Large intestine (tissue), 3 donors: Measurements from ENCODE around the gene ZFHX3. TPM values are rescaled to one million over a fixed set of nuclear protein-coding genes. Genes with fewer than 3 reads are reported as not detected.

Experiments used
- DNase-seq, 2 donors: peaks; one replicate each; pipeline versions ENCODE4 v3.0.0 to v3.0.0-alpha.2; 2013
- H3K27ac ChIP-seq: one replicate; pipeline ENCODE4 v1.5.1; 2013; ENCODE audit warnings: low read length
- H3K27me3 ChIP-seq: 2 replicates; pipeline ENCODE4 v1.6.1; 2013; ENCODE audit warnings: low read length; ENCODE audit not compliant: control insufficient read depth, insufficient read depth
- H3K36me3 ChIP-seq: 2 replicates; pipeline ENCODE4 v1.6.1; 2013; ENCODE audit warnings: low read length; ENCODE audit not compliant: control insufficient read depth, insufficient read depth
- H3K4me1 ChIP-seq: one replicate; pipeline ENCODE4 v1.6.1; 2013; ENCODE audit warnings: low read length; ENCODE audit not compliant: control insufficient read depth, insufficient read depth
- H3K4me3 ChIP-seq: one replicate; pipeline ENCODE4 v1.5.1; 2013; ENCODE audit warnings: low read length
- H3K9me3 ChIP-seq: one replicate; pipeline ENCODE4 v1.6.1; 2013; ENCODE audit warnings: mild to moderate bottlenecking, low read depth, low read length, moderate library complexity; ENCODE audit not compliant: control insufficient read depth
- WGBS: methylation state at CpG from one replicate; pipeline ENCODE4 v1.1.5; 2013; ENCODE audit warnings: low lambda C conversion rate; ENCODE audit not compliant: insufficient coverage; 5-methylcytosine and 5-hydroxymethylcytosine counted together
- polyA plus RNA-seq: library from polyadenylated mRNA; unstranded; fragments of 120-200 nt; gene quantifications from one replicate; pipeline ENCODE4 v1.2.1, GENCODE V29; 2013

ZFHX3 gene
- polyA plus RNA-seq, 1 donor: 10.5 TPM

GRCh38 chr16:72898216-72898825 lies 149.6 kb downstream of the ZFHX3 start:
- no peaks in the 10 kb centered on the region for H3K27me3 ChIP-seq
- H3K4me1 ChIP-seq: peaks cover 6% of the 10 kb centered on the region
- 77% methylated on average over 5 of the region's 8 CpGs for WGBS

GRCh38 chr16:72897707-72898106 lies 150.2 kb downstream of the ZFHX3 start:
- Histone ChIP-seq H3K27me3 (no peaks in the 10 kb centered on the region), H3K27ac (no peak overlapping the region), H3K4me1 (peaks cover 6% of the 10 kb centered on the region), H3K4me3 (no peak overlapping the region), H3K36me3 (peaks cover 2% of the 10 kb centered on the region), H3K9me3 (no peaks in the 10 kb centered on the region)
- DNase-seq: no peak
- WGBS: no CpG with 5 or more reads among the region's 6 CpGs

More at GRCh38 chr16:72898216-72898825, 149.6 kb downstream of the ZFHX3 start:
- no peaks in the 10 kb centered on the region for H3K9me3 ChIP-seq
- no peak overlapping the region for H3K4me3 ChIP-seq
- peak overlapping the region; percentile 8 for H3K27ac ChIP-seq
- DNase-seq: peak in 1 of 2 donors; percentile 40
- peaks cover 2% of the 10 kb centered on the region for H3K36me3 ChIP-seq

GRCh38 chr16:72896485-72897118 lies 151.3 kb downstream of the ZFHX3 start:
- WGBS: 80% methylated on average over 1 of the region's 12 CpGs

GRCh38 chr16:72895951-72896350 lies 152.0 kb downstream of the ZFHX3 start:
- 75% methylated on average over 1 of the region's 11 CpGs for WGBS
- no peak overlapping the region for H3K4me3 ChIP-seq
- no peaks in the 10 kb centered on the region for H3K9me3 ChIP-seq
- no peak for DNase-seq
- peaks cover 6% of the 10 kb centered on the region for H3K4me1 ChIP-seq
- peaks cover 5% of the 10 kb centered on the region for H3K36me3 ChIP-seq
- H3K27me3 ChIP-seq: no peaks in the 10 kb centered on the region
- H3K27ac ChIP-seq: no peak overlapping the region

More at GRCh38 chr16:72896485-72897118, 151.3 kb downstream of the ZFHX3 start:
- DNase-seq: no peak
- Histone ChIP-seq H3K4me1 (peaks cover 6% of the 10 kb centered on the region), H3K4me3 (no peak overlapping the region), H3K27ac (no peak overlapping the region), H3K27me3 (no peaks in the 10 kb centered on the region), H3K9me3 (no peaks in the 10 kb centered on the region), H3K36me3 (peaks cover 4% of the 10 kb centered on the region)

GRCh38 chr16:72894293-72895151 lies 153.4 kb downstream of the ZFHX3 start:
- no peak for DNase-seq
- Histone ChIP-seq H3K27me3 (no peaks in the 10 kb centered on the region), H3K4me1 (peaks cover 6% of the 10 kb centered on the region), H3K4me3 (no peak overlapping the region), H3K27ac (no peak overlapping the region), H3K36me3 (peaks cover 10% of the 10 kb centered on the region), H3K9me3 (no peaks in the 10 kb centered on the region)
- 66% methylated on average over 2 of the region's 18 CpGs for WGBS

DNA sequence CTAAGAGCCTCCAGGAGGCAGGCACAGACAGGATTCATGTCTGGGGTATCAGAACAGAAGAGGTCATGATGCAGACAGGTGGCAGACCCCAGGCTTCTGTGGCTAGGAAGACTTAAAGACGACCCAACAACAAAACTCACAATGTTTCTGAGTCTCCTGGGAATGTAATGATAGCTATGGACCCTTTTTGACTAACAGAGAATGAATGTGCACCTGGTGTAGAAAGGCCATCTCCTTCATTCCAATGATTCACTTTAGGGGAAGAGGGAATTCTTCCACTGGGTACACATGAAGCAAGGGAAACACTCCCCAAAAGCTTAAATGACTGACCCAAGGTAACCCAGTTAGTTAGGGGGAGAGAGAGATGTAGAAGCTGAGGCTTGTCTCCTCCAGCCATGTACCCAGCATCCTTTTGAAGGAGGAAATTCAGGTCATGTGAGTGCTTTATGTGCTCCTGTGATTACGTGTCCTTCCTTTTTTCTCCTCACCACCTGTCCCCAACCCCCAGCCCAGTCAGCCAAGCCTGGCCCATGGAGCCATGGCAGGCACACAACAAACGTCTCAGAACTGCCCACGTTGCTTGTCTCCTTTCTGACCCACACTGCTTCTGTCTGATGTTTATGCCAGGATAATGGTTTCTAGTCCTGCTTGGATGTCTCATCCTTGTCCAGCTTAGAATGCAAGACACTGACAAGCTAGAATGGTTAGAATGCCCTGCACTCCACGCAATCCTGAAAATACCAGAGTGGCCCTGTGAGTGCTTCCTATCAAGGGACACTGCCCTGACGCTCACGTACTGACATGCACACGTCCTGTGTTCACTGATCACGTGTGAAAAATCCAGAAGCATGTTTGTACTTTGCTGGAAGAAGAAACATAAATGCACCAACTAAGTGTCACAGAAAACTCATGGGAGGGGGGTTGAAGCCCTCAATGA lies 156.4 kb downstream of the ZFHX3 start:
- no peaks in the 10 kb centered on the region for H3K4me1 ChIP-seq
- no peak overlapping the region for H3K27ac ChIP-seq
- no peaks in the 10 kb centered on the region for H3K27me3 ChIP-seq
- no CpG with 5 or more reads among the region's 9 CpGs for WGBS
- no peak for DNase-seq
- no peak overlapping the region for H3K4me3 ChIP-seq
- H3K36me3 ChIP-seq: peaks cover 36% of the 10 kb centered on the region
- H3K9me3 ChIP-seq: no peaks in the 10 kb centered on the region

GRCh38 chr16:72890587-72890986 lies 157.3 kb downstream of the ZFHX3 start:
- no peaks in the 10 kb centered on the region for H3K27me3 ChIP-seq
- DNase-seq: no peak
- no peaks in the 10 kb centered on the region for H3K9me3 ChIP-seq
- no peak overlapping the region for H3K27ac ChIP-seq
- H3K4me1 ChIP-seq: no peaks in the 10 kb centered on the region
- no peak overlapping the region for H3K4me3 ChIP-seq
- peaks cover 44% of the 10 kb centered on the region for H3K36me3 ChIP-seq
- 100% methylated on average over 1 of the region's 3 CpGs for WGBS

- WGBS: no CpG with 5 or more reads among the region's 15 CpGs
- peaks cover 51% of the 10 kb centered on the region for H3K36me3 ChIP-seq
Observed at GRCh38 chr16:72889616-72890582, 158.0 kb downstream of the ZFHX3 start.

DNA sequence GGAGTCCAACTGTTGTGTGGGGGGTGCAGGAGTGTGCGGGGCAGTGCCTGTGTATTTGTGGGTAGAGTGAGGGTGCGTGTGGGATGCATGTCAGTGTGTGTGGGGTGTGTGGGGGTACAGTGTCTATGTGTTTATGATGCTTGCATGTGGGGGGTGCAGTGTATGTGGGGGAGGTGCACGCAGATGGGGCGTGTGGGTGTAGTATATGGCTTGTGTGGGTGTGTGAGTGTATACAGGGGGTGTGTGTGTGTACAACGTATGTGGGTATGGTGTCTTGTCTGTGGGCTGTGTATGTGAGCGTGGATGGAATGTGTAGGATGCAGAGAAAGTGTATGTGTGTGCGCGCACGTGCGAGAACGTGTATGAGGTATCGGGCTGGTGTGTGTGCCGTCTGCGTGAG lies 160.4 kb downstream of the ZFHX3 start:
- DNase-seq: no peak
- Histone ChIP-seq H3K4me1 (no peaks in the 10 kb centered on the region), H3K27ac (no peak overlapping the region), H3K9me3 (no peaks in the 10 kb centered on the region), H3K4me3 (no peak overlapping the region), H3K36me3 (peaks cover 54% of the 10 kb centered on the region), H3K27me3 (no peaks in the 10 kb centered on the region)
- 90% methylated on average over 2 of the region's 14 CpGs for WGBS

More at GRCh38 chr16:72889616-72890582, 158.0 kb downstream of the ZFHX3 start:
- no peak for DNase-seq
- H3K27ac ChIP-seq: no peak overlapping the region
- H3K4me3 ChIP-seq: no peak overlapping the region
- no peaks in the 10 kb centered on the region for H3K9me3 ChIP-seq
- no peaks in the 10 kb centered on the region for H3K4me1 ChIP-seq
- H3K27me3 ChIP-seq: no peaks in the 10 kb centered on the region
